Activated T-cell treated with anti-CD3 and anti-CD28 coated beads, Interleukin-2, amount 50 U/mL, for 24 hours (primary cell): Measurements from ENCODE around the gene ADD1.
"Not testable (repeated sequence)": the region's sequence is repeated elsewhere in the genome, so short reads cannot be mapped to it uniquely, and the experiment has no call there.

Source experiments
- DNase-seq: peaks from one replicate; pipeline ENCODE4 v3.0.0-alpha.2; 2020
- H3K27ac Mint-ChIP-seq: 2 replicates; pipeline ENCODE4 v1.8.0; 2020; ENCODE audit warnings: mild to moderate bottlenecking, mixed read lengths
- H3K27me3 Mint-ChIP-seq: 2 replicates; pipeline ENCODE4 v1.8.0; 2020; ENCODE audit warnings: mixed read lengths
- H3K36me3 Mint-ChIP-seq: 2 replicates; pipeline ENCODE4 v1.8.0; 2020; ENCODE audit warnings: low read depth, mixed read lengths
- H3K4me1 Mint-ChIP-seq: 2 replicates; pipeline ENCODE4 v1.8.0; 2020; ENCODE audit warnings: low read depth, mixed read lengths
- H3K4me3 Mint-ChIP-seq: 2 replicates; pipeline ENCODE4 v1.8.0; 2020; ENCODE audit warnings: mild to moderate bottlenecking, moderate library complexity, mixed read lengths
- H3K9me3 Mint-ChIP-seq: 2 replicates; pipeline ENCODE4 v1.8.0; 2020; ENCODE audit warnings: mixed read lengths

Gene ADD1

GRCh38 chr4:2953496-2953895 lies 109.9 kb downstream of the ADD1 start:
- peak overlapping the region; percentile 96 for H3K27ac Mint-ChIP-seq
- peaks cover 96% of the 10 kb centered on the region for H3K36me3 Mint-ChIP-seq
- no peaks in the 10 kb centered on the region for H3K27me3 Mint-ChIP-seq
- H3K9me3 Mint-ChIP-seq: no peaks in the 10 kb centered on the region
- peaks cover 66% of the 10 kb centered on the region for H3K4me1 Mint-ChIP-seq
- peak overlapping the region; percentile 75 for H3K4me3 Mint-ChIP-seq
- DNase-seq: no peak

- Mint-ChIP-seq H3K36me3 (peaks cover 95% of the 10 kb centered on the region), H3K4me3 (peak overlapping the region; percentile 75), H3K27me3 (no peaks in the 10 kb centered on the region), H3K9me3 (no peaks in the 10 kb centered on the region), H3K4me1 (peaks cover 75% of the 10 kb centered on the region), H3K27ac (peak overlapping the region; percentile 96)
- DNase-seq: peak; percentile 81
Measured at GRCh38 chr4:2954358-2955185, 110.9 kb downstream of the ADD1 start.

- Mint-ChIP-seq H3K4me1 (peaks cover 83% of the 10 kb centered on the region), H3K27ac (peak overlapping the region; percentile 83), H3K36me3 (peaks cover 95% of the 10 kb centered on the region)
- H3K4me3 Mint-ChIP-seq, H3K27me3 Mint-ChIP-seq, H3K9me3 Mint-ChIP-seq: not testable (repeated sequence)
- DNase-seq: peak; percentile 25
Measured at GRCh38 chr4:2955186-2956044, 111.8 kb downstream of the ADD1 start.

- DNase-seq: no peak
- H3K27ac Mint-ChIP-seq: peak overlapping the region; percentile 47
- no peaks in the 10 kb centered on the region for H3K27me3 Mint-ChIP-seq
- peaks cover 85% of the 10 kb centered on the region for H3K36me3 Mint-ChIP-seq
- no peak overlapping the region for H3K4me3 Mint-ChIP-seq
- peaks cover 72% of the 10 kb centered on the region for H3K4me1 Mint-ChIP-seq
- H3K9me3 Mint-ChIP-seq: no peaks in the 10 kb centered on the region
Measured at GRCh38 chr4:2958446-2958845, 114.8 kb downstream of the ADD1 start.

- Mint-ChIP-seq H3K27ac (peak overlapping the region; percentile 68), H3K36me3 (peaks cover 68% of the 10 kb centered on the region), H3K4me1 (peaks cover 66% of the 10 kb centered on the region), H3K4me3 (peak overlapping the region; percentile 40)
- not testable (repeated sequence) for DNase-seq, H3K9me3 Mint-ChIP-seq, H3K27me3 Mint-ChIP-seq
Measured at GRCh38 chr4:2960450-2960849, 116.8 kb downstream of the ADD1 start.

- H3K9me3 Mint-ChIP-seq: no peaks in the 10 kb centered on the region
- DNase-seq: peak; percentile 52
- peak overlapping the region; percentile 85 for H3K27ac Mint-ChIP-seq
- peaks cover 58% of the 10 kb centered on the region for H3K36me3 Mint-ChIP-seq
- H3K27me3 Mint-ChIP-seq: no peaks in the 10 kb centered on the region
- H3K4me3 Mint-ChIP-seq: peak overlapping the region; percentile 81
- H3K4me1 Mint-ChIP-seq: peaks cover 57% of the 10 kb centered on the region
Measured at GRCh38 chr4:2961421-2961810, 117.8 kb downstream of the ADD1 start.

- Mint-ChIP-seq H3K9me3 (no peaks in the 10 kb centered on the region), H3K4me3 (peak overlapping the region; percentile 81), H3K36me3 (peaks cover 53% of the 10 kb centered on the region), H3K27me3 (no peaks in the 10 kb centered on the region), H3K4me1 (peaks cover 52% of the 10 kb centered on the region), H3K27ac (peak overlapping the region; percentile 85)
- peak; percentile 73 for DNase-seq
Measured at GRCh38 chr4:2961811-2962441, 118.3 kb downstream of the ADD1 start.

- Mint-ChIP-seq H3K36me3 (peaks cover 46% of the 10 kb centered on the region), H3K4me1 (peaks cover 44% of the 10 kb centered on the region), H3K27ac (peak overlapping the region; percentile 85), H3K4me3 (peak overlapping the region; percentile 81), H3K27me3 (no peaks in the 10 kb centered on the region), H3K9me3 (no peaks in the 10 kb centered on the region)
- no peak for DNase-seq
Measured at GRCh38 chr4:2962614-2963174, 119.0 kb downstream of the ADD1 start.

GRCh38 chr4:2963175-2963965 lies 119.7 kb downstream of the ADD1 start, which contains the start of the genes GRK4 and NOP14:
TSS of gene GRK4 (plus strand) at chr4:2963571. CDS start at chr4:2964071, 500 bp downstream.
TSS of gene NOP14 (minus strand) at chr4:2963406. CDS start at chr4:2963319, 87 bp downstream.
- DNase-seq: peak; percentile 95
- no peaks in the 10 kb centered on the region for H3K9me3 Mint-ChIP-seq
- peaks cover 39% of the 10 kb centered on the region for H3K36me3 Mint-ChIP-seq
- H3K27ac Mint-ChIP-seq: peak within 1 kb of the TSS; percentile 85
- no peaks in the 10 kb centered on the region for H3K27me3 Mint-ChIP-seq
- peak within 1 kb of the TSS; percentile 81 for H3K4me3 Mint-ChIP-seq
- peaks cover 37% of the 10 kb centered on the region for H3K4me1 Mint-ChIP-seq

- peaks cover 31% of the 10 kb centered on the region for H3K4me1 Mint-ChIP-seq
- peak overlapping the region; percentile 83 for H3K27ac Mint-ChIP-seq
- no peak for DNase-seq
- peak overlapping the region; percentile 81 for H3K4me3 Mint-ChIP-seq
- peaks cover 32% of the 10 kb centered on the region for H3K36me3 Mint-ChIP-seq
- H3K27me3 Mint-ChIP-seq: no peaks in the 10 kb centered on the region
- H3K9me3 Mint-ChIP-seq: no peaks in the 10 kb centered on the region
Measured at GRCh38 chr4:2963966-2964471, 120.4 kb downstream of the ADD1 start.

GRCh38 chr4:2964706-2965258 lies 121.1 kb downstream of the ADD1 start:
- no peak for DNase-seq
- peaks cover 26% of the 10 kb centered on the region for H3K36me3 Mint-ChIP-seq
- peak overlapping the region; percentile 81 for H3K4me3 Mint-ChIP-seq
- H3K4me1 Mint-ChIP-seq: peaks cover 24% of the 10 kb centered on the region
- no peaks in the 10 kb centered on the region for H3K27me3 Mint-ChIP-seq
- peak overlapping the region; percentile 83 for H3K27ac Mint-ChIP-seq
- no peaks in the 10 kb centered on the region for H3K9me3 Mint-ChIP-seq

GRCh38 chr4:2965262-2965661 lies 121.6 kb downstream of the ADD1 start:
- Mint-ChIP-seq H3K36me3 (peaks cover 21% of the 10 kb centered on the region), H3K4me1 (peaks cover 20% of the 10 kb centered on the region), H3K27me3 (no peaks in the 10 kb centered on the region), H3K9me3 (no peaks in the 10 kb centered on the region), H3K27ac (no peak overlapping the region), H3K4me3 (peak overlapping the region; percentile 81)
- DNase-seq: no peak

- Mint-ChIP-seq H3K4me3 (no peak overlapping the region), H3K27me3 (no peaks in the 10 kb centered on the region), H3K36me3 (no peaks in the 10 kb centered on the region), H3K9me3 (no peaks in the 10 kb centered on the region), H3K27ac (no peak overlapping the region), H3K4me1 (peaks cover 10% of the 10 kb centered on the region)
- no peak for DNase-seq
Measured at GRCh38 chr4:2968381-2968780, 124.7 kb downstream of the ADD1 start.
